CD4-positive, alpha-beta T cell treated with Interleukin-1 beta for 1 hour (primary cell): ENCODE data around the gene NFKBIA.
"Not testable (repeated sequence)": the region's sequence is repeated elsewhere in the genome, so short reads cannot be mapped to it uniquely, and the experiment has no call there.

ENCODE experiments used
- DNase-seq, 2 donors: peaks; one replicate each; pipeline ENCODE4 v3.0.0-alpha.2; 2020 to 2022

Gene NFKBIA

GRCh38 chr14:35389315-35389667, 15.3 kb downstream of the NFKBIA start:
- no peak for DNase-seq

GRCh38 chr14:35388656-35389314, 15.8 kb downstream of the NFKBIA start:
- no peak for DNase-seq

GRCh38 chr14:35387713-35388579, 16.6 kb downstream of the NFKBIA start:
- DNase-seq = no peak

GRCh38 chr14:35387219-35387618, 17.3 kb downstream of the NFKBIA start:
- no peak for DNase-seq

- no peak for DNase-seq
Observed at GRCh38 chr14:35386673-35387125, 17.9 kb downstream of the NFKBIA start.

- no peak for DNase-seq
Observed at GRCh38 chr14:35385042-35385839, 19.3 kb downstream of the NFKBIA start.

GRCh38 chr14:35384455-35385041, 20.0 kb downstream of the NFKBIA start:
- no peak for DNase-seq

- DNase-seq = no peak
Observed at GRCh38 chr14:35383569-35384454, 20.7 kb downstream of the NFKBIA start.

GRCh38 chr14:35380794-35381193, 23.8 kb downstream of the NFKBIA start:
- no peak for DNase-seq

GRCh38 chr14:35379234-35379933, 25.2 kb downstream of the NFKBIA start:
- not testable (repeated sequence) for DNase-seq

GRCh38 chr14:35378425-35379233, 25.9 kb downstream of the NFKBIA start:
- DNase-seq = no peak

- peak in 1 of 2 donors; percentile 28 for DNase-seq
Observed at GRCh38 chr14:35375558-35376025, 29.0 kb downstream of the NFKBIA start.

GRCh38 chr14:35374263-35374712, 30.3 kb downstream of the NFKBIA start:
- DNase-seq = peak in 1 of 2 donors; percentile 45

- not testable (repeated sequence) for DNase-seq
Observed at GRCh38 chr14:35373208-35373607, 31.3 kb downstream of the NFKBIA start.

- no peak for DNase-seq
Observed at GRCh38 chr14:35370969-35371368, 33.6 kb downstream of the NFKBIA start.

GRCh38 chr14:35369701-35370191, 34.8 kb downstream of the NFKBIA start:
- DNase-seq = peak in 1 of 2 donors; percentile 22

- DNase-seq = no peak
Observed at GRCh38 chr14:35368583-35369392, 35.8 kb downstream of the NFKBIA start.

GRCh38 chr14:35368139-35368460, 36.4 kb downstream of the NFKBIA start:
- no peak for DNase-seq

- DNase-seq = no peak
Observed at GRCh38 chr14:35367056-35367372, 37.5 kb downstream of the NFKBIA start.
